Stimulated activated CD8-positive, alpha-beta memory T cell treated with anti-CD3 and anti-CD28 coated beads, Interleukin-12 subunit alpha, Interleukin-12 subunit beta, amount 100 ng/mL, for 4 hours (primary cell): ENCODE measurements around the gene GTF2E1.
"Not testable (repeated sequence)": the region's sequence is repeated elsewhere in the genome, so short reads cannot be mapped to it uniquely, and the experiment has no call there.

Experiments
- DNase-seq: peaks from one replicate; pipeline ENCODE4 v3.0.0-alpha.2; 2020; ENCODE audit warnings: low read depth

GTF2E1 gene

DNA sequence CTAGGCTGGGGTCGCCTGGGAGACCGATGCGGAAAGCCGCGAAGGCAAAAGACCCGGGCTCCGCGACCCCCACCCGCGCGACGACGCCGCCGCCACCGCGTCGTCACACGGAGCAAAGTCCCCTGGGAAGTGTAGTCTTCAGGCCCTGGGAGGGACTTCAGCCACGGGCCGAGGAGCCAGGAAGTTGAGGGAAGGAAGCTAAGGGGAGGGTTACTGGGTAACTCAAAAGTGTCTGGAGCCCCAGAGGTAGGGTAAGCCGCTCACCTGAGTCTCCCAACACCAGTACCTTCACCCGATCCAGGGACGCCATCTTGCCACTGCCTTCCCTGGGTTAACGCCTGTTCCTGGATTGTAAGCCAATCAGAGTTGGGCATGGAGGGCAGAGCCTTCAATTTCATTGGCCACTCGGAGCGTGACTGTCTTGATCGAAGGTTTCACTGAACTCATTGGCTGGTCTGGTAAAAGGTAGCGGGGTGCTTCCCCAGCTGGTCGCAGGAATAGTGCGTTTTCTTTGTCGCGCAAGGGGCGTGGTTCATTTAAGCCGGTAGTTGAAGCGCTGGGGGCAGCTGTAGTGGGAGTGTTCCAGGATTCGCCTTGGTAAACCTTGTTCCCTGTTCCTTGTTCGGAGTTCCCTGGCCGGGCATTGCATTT, at the start of gene GTF2E1, which contains the start of gene RABL3:
GTF2E1 (plus strand) TSS at position 547 of the 651 bp plus-strand sequence. CDS start 7,809 bp downstream, outside the sequence.
RABL3 (minus strand) TSS at position 319 of the 651 bp plus-strand sequence; CDS start at position 310, 9 bp downstream.
- DNase-seq: peak; percentile 93

DNA sequence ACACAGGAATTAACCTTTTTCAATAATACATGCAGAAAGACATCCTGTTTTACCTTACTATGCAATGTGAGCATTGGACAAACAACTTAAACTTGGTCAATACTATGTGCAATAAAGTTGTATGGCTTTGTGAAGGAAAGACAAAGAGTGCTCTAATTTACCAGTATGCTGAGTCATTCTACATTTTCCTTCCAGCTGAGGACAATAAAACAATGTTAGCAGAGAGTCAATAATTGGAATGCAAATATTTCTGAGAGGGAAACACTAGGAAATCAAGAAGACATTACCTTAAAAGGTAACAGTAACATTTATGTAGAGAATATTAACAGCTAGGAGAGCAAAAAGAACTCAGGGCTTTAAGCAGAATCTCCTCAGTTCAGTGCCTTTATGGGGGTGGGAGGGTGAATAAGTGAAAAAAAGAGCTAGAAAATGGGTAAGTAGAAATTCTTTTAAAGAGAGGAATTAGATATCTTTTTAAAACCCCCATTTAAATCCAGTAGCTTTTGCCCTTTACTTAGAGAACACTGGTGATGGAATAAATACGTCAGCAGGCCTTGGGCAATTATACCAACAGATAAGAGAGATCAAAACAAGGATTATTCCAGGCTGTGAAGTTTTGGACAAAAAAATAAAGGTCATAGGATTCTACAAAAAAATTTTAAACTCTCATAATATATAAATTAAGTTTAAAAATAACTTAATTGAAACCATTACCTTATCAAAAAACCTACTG, 48.9 kb upstream of the GTF2E1 start:
- no peak for DNase-seq

DNA sequence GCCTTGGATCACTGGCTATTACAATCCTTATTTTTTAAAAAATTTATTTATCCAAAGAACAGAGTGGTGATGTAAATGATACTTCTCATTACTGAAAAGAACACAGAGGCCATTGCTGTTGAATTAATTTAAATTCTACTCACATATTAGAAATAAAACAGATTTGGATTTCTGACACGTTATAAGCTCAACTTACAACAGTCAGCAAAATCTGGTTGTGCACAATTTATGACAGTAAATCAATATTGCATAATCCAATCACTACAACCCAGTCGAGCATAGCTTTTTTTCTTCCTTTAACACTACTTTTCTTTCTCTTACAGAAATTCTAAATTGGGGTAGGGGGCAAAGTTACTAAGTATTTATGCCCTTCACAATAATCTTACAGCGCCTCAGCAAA, 43.2 kb upstream of the GTF2E1 start:
- DNase-seq: no peak

DNA sequence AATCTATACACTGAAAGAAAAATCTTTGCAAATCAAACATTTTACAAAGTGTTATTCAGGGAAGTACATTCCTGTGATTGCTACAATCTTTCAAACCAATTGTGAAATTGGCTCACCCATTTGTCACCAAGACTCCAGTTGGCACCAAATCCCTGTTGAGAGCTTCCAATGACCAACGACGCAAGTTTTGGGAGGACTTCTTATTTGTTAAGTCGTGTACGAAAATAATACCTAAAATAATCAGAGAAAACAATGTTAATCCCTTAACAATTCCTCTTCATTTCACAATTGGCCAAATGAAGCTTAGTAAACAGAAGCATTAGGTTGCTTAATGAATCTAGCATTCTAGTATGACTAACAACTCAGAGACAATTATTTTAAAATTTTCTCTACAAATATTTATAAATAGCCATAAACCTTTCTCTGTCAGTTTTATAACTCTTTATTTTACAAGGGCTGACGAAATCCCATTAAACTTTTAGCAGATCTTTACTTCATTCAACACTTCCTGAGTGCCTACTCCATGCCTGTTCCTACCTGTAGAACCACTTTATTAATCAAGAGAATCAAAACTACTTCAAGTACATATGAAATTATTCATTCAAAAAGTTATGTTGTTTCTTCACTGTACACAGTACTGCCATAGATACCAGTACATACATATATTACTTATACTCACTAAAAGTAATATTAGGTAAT, 36.5 kb upstream of the GTF2E1 start:
- no peak for DNase-seq

DNA sequence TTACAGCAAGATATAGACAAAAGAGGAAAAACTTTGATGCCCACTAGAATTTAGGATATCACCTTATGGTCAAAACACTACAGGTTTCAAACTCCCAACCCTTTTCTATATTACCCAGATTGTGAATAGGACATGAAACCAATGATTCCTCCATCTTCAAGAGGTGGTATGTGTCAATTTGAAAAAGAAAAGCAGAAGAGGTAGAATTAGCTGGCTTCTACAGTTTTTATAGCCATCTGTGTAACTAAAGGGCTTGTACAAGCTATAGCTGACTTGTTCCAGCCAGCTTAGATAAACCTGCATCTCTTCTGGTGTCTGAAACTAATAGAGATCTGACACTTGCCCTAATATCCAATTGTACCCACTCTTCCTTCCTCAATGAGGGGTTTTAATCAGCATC, 35.6 kb upstream of the GTF2E1 start:
- no peak for DNase-seq

DNA sequence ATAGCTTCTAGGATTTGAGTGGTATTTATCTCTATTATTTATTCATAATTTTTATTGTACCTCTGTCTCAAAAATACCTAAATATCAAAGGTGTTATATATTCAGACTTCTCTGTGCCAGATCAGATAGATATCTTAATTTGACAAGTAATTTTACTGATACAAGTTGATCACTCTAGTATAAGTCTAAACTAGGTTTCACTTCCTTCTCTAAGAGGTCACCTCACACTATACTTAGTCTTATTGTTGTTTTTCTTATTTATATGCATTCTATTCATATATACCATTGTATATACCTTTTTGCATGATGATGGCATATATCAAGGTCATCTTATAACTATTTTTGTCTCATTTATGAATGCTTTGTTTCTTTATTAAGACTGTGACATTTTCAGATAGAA, 34.1 kb upstream of the GTF2E1 start:
- DNase-seq: no peak

DNA sequence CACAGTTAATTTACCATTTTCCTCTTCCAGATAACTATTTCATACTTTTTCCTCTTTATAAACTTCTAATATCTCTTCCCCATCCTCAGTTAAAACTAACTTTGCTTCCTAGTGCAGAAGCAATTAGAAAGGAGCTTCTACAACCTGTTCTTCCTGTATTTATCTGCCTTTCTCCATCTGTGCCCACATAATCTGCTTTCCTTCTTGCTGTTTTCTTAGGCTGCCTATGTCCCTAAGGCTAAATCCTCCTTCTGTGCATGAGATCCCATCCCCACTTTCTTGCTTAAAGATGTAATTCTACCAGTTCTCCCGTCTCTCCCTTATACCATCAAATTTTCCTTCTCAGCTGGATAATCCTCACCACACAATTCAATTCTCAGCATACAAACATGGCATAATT, 32.2 kb upstream of the GTF2E1 start:
- DNase-seq: no peak

DNA sequence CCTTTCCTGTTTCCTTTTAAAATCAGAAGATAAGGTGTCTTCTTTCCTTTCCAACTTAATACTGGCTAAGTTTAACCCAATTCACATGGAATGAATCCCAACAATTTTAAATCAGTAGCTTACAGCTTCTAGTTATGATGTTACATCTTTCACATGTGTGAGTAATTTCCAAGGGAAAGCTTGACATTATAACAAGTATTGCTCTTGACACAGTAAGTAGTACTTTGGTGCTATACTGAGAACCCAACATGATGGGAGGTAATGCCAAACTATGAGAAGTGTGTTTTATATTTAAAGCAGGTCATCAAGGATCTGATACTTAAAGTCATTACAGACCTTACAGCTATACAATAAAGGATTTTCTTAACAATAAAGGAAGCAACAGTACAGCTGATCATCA, 29.3 kb upstream of the GTF2E1 start:
- DNase-seq: no peak

DNA sequence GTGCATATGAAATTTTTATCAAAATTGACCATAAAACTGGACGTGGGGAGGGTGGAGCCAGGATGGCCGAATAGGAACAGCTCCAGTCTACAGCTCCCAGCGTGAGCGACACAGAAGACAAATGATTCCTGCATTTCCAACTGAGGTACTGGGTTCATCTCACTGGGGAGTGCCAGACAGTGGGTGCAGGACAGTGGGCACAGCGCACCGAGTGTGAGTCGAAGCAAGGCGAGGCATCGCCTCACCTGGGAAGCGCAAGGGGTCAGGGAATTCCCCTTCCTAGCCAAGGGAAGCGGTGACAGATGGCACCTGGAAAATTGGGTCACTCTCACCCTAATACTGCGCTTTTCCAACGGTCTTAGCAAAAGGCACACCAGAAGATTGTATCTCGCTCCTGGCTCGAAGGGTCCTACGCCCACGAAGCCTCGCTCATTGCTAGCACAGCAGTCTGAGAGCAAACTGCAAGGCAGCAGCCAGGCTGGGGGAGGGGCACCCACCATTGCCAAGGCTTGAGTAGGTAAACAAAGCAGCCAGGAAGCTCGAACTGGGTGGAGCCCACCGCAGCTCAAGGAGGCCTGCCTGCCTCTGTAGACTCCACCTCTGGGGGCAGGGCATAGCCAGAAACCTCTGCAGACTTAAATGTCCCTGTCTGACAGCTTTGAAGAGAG, 23.2 kb upstream of the GTF2E1 start:
- peak; percentile 35 for DNase-seq

DNA sequence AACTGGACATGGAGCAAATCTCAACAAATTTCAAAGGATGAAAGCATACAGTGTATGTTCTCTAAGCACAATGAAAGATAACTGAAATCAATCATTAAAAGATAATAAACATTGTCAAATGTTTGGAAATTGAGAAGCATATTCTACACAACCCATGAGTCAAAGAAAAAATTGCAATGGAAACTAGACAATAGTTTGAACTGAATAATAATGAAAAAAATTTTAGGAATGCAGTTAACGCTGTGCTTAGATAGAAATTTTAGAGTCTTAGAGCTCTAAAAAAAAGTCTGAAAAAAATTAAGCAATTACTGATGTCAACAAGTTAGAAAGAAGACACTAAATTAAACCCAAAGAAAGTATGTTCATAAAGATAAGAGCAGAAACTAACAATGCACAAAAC, 15.8 kb upstream of the GTF2E1 start:
- DNase-seq: no peak

DNA sequence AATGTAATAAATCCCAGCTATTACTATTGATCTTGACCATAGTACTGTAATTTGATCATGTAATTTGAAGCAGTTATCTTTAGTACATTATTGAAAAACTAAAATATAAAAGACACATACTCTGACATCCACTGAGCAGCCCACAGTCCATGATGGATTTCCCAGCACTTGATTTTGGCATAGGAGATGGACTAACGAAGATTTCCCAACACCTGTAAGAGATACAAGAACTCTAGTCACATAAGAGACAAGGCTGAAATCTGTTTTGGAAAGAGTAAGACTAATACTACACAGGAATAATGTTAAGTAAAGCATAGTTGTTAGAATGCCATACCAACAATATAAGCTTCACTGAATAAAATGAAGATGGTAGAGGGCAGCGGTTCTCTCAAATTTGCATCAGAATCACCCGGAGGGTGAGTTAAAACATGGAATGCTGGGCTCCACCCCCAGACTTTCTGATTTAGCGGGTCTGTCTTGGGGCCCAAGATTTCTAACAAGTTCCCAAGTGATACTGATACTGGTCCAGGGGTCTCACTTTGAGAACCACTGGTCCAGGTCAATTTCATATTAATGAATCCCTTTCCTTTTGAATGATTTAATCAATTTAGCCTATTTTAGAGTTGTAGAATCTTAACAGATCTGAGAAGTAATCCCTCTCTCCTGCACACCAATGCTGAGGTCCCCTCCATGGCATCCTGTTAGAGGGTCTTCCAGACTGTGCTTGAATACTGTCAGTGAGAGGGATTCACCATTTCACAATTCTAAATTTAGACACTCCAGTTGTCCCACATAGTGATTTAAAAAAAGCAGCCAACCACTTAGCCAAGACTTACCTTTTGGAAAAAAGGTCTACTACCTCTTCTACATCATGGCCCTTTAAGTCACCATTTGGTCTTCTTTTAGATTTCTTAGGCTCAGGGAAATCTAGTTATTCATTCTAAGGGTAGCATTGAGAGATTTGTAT, 11.7 kb upstream of the GTF2E1 start:
- DNase-seq: no peak

DNA sequence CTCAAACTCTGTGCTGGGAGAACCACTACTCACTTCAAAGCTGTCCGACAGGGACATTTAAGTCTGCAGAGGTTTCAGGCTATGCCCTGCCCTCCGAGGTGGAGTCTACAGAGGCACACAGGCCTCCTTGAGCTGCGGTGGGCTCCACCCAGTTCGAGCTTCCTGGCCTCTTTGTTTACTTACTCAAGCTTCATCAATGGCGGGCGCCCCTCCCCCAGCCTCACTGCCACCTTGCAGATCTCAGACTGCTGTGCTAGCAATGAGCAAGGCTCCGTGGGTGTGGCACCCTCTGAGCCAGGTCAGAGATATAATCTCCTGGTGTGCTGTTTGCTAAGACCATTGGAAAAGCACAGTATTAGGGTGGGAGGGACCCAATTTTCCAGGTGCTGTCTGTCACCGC, 4.5 kb upstream of the GTF2E1 start:
- not testable (repeated sequence) for DNase-seq

DNA sequence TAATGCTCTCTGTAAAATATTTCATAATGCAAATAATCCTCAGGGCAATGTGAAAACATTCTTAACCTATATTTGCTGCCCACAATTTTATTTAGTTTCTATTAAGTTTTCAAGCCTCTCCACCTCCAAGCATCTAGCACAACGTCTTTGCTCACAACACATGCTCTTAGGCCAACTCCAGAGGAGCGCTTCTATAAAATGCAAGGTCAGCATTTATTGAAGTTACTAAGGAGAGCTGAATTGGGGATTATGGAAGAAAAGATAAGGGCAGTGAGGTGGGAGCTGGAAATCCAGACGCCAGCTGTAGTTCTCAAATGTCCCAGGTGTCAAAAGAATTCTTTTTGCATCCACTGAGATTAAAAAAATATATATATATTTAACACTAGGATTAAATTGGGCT, 1.2 kb upstream of the GTF2E1 start:
- DNase-seq: no peak

DNA sequence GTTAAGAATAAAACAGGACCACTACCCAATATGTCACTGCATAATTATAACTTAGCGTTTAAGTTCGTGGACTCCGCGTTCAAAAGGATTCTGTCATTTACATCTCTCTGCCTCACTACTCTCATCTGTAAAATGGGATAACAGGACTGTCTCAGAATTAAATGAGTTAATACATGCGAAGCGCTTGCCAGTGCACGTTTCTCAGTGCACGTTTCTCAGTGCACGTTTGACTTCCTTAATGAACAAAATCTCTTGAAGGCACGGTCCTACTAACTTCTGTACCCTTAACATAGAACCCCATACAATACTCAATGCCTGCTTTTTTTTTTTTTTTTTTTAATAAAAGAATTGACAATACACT, 727 bp upstream of the GTF2E1 start:
- DNase-seq: no peak

DNA sequence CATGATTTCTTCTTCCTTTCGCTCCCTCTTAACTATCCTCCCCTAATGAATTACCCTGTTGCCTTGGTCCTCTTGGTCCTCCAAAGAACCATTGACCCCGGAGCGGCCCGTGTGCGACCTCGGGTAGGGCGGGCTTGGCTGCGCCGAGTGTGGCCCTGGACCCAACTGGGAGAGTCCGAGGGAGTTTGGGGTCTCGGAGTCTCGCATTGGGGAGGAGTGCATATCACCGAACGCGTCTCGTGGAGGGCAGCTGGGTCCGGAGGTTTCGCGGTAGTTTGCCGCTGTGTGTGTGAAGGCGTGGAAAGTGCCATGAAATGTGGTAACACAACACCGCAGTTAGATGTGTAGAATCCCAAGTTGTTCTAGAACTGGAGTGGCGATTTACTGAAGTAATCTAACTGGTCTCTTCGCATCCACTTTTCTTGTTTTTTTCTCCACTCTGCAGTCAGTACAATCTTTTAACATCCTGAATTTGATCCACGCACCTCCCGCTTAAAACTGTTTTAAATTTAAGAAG, 363 bp downstream of the GTF2E1 start:
- DNase-seq: no peak

DNA sequence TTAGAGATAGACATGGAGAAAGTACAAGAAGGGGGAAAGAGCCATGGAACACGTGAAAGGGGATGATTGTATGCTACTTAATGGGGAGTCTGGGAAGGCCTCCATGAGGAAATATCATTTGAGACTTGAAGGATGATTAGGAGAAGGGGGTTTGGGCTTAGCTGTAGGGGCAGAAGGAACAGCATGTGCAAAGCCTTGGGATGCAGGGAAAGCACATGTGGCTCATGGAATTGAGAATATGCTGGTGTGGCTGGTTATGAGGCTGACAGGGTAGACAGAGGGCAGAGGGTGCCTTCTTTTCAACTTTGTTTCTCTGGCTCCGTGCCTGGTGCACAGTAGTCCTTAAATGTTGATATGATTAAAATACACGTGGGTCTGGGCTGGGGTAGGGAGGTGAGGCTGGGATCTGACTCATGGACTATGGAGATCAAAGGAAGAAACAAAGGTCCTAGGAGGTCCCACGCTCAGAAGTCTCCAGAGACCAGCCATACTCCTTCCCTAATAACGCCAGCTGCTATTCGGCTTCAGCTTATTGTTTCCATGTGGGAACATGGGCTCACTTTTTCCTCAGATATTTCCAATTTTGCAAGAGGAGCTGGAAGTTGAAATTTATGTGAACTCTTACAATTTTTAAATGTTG, 1.1 kb downstream of the GTF2E1 start:
- no peak for DNase-seq

DNA sequence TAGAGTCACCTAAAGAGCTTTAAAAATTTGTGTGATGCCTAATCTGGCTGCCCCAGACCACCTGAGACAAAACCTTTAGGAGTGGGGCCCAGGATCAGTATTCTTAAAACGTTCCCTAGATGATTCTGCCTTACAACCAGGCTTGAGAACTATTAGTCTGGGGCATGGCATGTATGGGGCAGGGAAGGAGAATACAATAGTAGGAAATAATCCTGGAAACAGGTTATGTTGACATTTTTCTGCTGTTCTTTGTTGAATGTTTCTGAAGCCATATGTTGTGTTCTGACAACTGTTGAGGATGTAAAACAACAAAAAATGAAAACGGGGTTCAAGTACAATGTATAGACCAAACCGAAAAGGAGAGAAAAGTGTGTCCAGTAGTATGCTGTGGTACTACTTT, 2.9 kb downstream of the GTF2E1 start:
- DNase-seq: no peak

DNA sequence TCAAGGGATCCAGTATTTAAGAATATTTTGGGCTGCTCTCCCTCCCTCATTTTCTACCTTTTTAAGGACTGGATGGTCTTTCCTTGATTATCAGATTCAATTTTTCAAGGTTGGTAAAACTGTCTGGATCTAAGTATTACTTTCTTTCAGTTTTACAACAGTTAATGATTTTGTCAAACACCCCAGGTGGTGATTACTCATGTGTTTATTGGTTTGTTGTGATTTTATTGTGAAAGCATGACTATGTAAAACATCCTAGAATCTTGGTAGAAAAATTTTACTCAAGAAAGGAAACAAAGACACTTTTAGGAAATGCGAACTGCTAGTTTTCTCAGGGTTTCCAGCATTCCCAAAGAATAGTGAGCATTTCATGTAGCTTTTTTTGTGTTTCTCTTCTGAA, 7.3 kb downstream of the GTF2E1 start:
- no peak for DNase-seq

DNA sequence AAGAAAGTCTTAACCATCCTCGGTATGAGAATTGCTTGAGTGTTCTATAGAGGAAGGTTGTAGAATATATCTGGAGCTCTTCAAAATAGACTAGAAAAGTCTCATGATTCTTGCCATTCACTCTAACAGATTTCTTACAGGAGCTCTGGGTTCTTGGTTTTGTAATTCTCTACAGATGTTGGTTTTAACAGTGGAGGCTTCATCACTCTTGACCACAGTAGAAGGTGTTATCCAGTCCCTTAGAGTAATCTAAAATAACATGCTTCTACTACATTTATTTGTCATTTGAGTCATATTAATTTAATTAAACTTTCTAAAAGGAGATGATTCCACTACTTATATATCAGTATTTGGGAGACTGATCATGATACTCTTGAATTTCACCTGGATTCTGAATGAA, 9.7 kb downstream of the GTF2E1 start:
- no peak for DNase-seq

DNA sequence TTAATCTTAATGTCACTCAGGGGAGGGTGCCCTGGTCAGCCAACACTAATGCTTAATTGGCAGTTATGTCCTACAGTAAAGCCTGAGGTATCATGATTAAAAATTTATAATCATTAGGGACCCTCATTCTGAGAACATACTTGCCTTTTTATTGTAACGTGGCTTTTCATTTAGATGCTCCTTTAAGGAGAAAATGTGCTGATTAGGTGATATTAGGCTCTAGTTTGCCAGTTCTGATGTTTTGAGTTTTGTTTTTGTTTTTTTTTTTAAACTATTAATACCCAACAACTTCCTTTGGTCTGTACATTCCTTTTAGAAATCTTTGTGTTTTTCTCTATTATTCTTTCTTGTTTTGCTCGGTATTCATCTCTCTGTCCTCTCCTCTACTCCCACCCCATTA, 10.3 kb downstream of the GTF2E1 start:
- DNase-seq: no peak

DNA sequence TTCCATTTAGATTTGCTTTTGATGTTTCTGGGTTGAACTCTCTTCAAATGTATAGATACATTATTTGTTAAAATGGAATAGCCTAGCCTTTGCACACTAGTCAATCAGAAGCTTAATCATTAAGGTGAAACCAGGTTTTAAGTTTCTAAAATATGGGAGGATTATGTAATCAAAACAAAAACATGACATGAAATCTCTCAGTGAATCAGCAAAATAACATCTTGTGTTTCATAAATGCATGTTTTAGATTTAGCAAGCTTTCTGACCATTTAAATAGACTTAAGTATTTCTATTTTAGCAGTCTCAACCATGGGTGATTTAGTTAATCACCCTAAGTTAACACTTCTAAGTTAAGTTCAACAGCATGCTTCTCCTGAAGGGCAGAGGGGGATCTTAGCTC, 11.3 kb downstream of the GTF2E1 start:
- DNase-seq: no peak
